Fibroblast of lung (primary cell): ENCODE measurements around the gene CRABP2. TPM values are rescaled to one million over a fixed set of nuclear protein-coding genes. Genes with fewer than 3 reads are reported as not detected.

Experiments
- DNase-seq, 2 donors: peaks; one replicate each; pipeline versions ENCODE4 v3.0.0 to v3.0.0-alpha.2; 2010; ENCODE audit warnings: low read depth in 2 of 2
- H2AFZ ChIP-seq: 2 replicates; pipeline ENCODE4 v1.5.1; 2012; ENCODE audit warnings: low read length, control low read depth, inconsistent platforms
- H3K27ac ChIP-seq: 2 replicates; pipeline ENCODE4 v1.5.1; 2011; ENCODE audit warnings: low read length, control low read depth; ENCODE audit not compliant: insufficient read depth
- H3K27me3 ChIP-seq: 2 replicates; pipeline ENCODE4 v1.5.1; 2011; ENCODE audit warnings: mild to moderate bottlenecking, low read length; ENCODE audit not compliant: control insufficient read depth, insufficient read depth
- H3K36me3 ChIP-seq: 2 replicates; pipeline ENCODE4 v1.5.1; 2011; ENCODE audit warnings: low read length; ENCODE audit not compliant: control insufficient read depth, insufficient read depth
- H3K4me1 ChIP-seq: 2 replicates; pipeline ENCODE4 v1.5.1; 2011; ENCODE audit warnings: low read length; ENCODE audit not compliant: control insufficient read depth, insufficient read depth; ENCODE audit errors: extremely low read depth
- H3K4me2 ChIP-seq: 2 replicates; pipeline ENCODE4 v1.5.1; 2011; ENCODE audit warnings: low read length, control low read depth; ENCODE audit not compliant: insufficient read depth; ENCODE audit errors: extremely low read depth
- H3K4me3 ChIP-seq, 4 experiments: fragments of 200-600 bp in 1 of 4; sonication (generic) in 1 of 4; replicated peaks in 1 of 4; 2 replicates each; pipeline ENCODE4 v1.5.1; 2011 to 2016; ENCODE audit warnings: low read length in 4 of 4, low read depth in 3 of 4, mild to moderate bottlenecking in 3 of 4, control low read depth in 2 of 4, inconsistent platforms in 1 of 4, mixed read lengths in 1 of 4; ENCODE audit not compliant: insufficient read depth in 1 of 4; ENCODE audit errors: control extremely low read depth in 1 of 4
- H3K79me2 ChIP-seq: 2 replicates; pipeline ENCODE4 v1.5.1; 2012; ENCODE audit warnings: mild to moderate bottlenecking, low read length, inconsistent platforms; ENCODE audit not compliant: control insufficient read depth, insufficient read depth
- H3K9ac ChIP-seq: 2 replicates; pipeline ENCODE4 v1.5.1; 2011; ENCODE audit warnings: mild to moderate bottlenecking, low read length, control low read depth; ENCODE audit not compliant: insufficient read depth
- H3K9me3 ChIP-seq: 2 replicates; pipeline ENCODE4 v1.5.1; 2012; ENCODE audit warnings: low read depth, low read length; ENCODE audit not compliant: control insufficient read depth, insufficient read depth
- H4K20me1 ChIP-seq: 2 replicates; pipeline ENCODE4 v1.5.1; 2011; ENCODE audit warnings: low read length; ENCODE audit not compliant: control insufficient read depth, insufficient read depth; ENCODE audit errors: extremely low read depth
- CTCF ChIP-seq, 2 donors: IDR thresholded peaks in 1 of 2; conservative IDR thresholded peaks in 1 of 2; 1 replicate in 1 of 2; 2 replicates in 1 of 2; pipeline ENCODE4 v1.5.1; 2011 to 2012; ENCODE audit warnings: low read length in 2 of 2, control low read depth in 1 of 2, inconsistent platforms in 1 of 2, low read depth in 1 of 2, mild to moderate bottlenecking in 1 of 2
- EZH2 ChIP-seq: IDR thresholded peaks from 2 replicates; pipeline ENCODE4 v1.5.1; 2012; ENCODE audit warnings: low read length, control low read depth, mild to moderate bottlenecking; ENCODE audit errors: missing control alignments
- polyA plus RNA-seq, 2 donors: library from polyadenylated mRNA; depleted of rRNA in 1 of 2; stranded (reverse) in 1 of 2; unstranded in 1 of 2; fragments of >200 nt; gene quantifications; 2 replicates each; pipeline ENCODE4 v1.2.1, GENCODE V29; 2011 to 2012; ENCODE audit warnings: missing spikeins in 1 of 2
- total RNA-seq: library from RNA; depleted of rRNA; stranded (reverse); fragments of >200 nt; gene quantifications from 2 replicates; pipeline ENCODE4 v1.2.1, GENCODE V29; 2014

Gene CRABP2
- total and polyA plus RNA-seq, 2 donors (not counting 1 experiment from before 2014, with no cell fraction given) = 48.9 to 70.4 TPM

- H4K20me1 ChIP-seq = no peaks in the 10 kb centered on the region
- TF ChIP-seq EZH2 (peak; percentile 78), CTCF (conservative IDR thresholded peaks at IDR 0.05 in 1 of 2, IDR thresholded peaks at IDR 0.05 in 1 of 2; ENCODE audit: low read depth in 1 of 2, low read length in 2 of 2) (peak; percentile 89 to 92)
- no peak overlapping the region for H3K27ac ChIP-seq
- H3K36me3 ChIP-seq = no peaks in the 10 kb centered on the region
- no peak overlapping the region for H3K9ac ChIP-seq
- no peaks in the 10 kb centered on the region for H3K79me2 ChIP-seq
- peaks cover 16% of the 10 kb centered on the region for H3K27me3 ChIP-seq
- H2AFZ ChIP-seq = no peak overlapping the region
- peaks cover 23% of the 10 kb centered on the region for H3K4me1 ChIP-seq
- DNase-seq = peak; percentile 30 to 58
- H3K4me3 ChIP-seq = peak overlapping the region in 3 of 4 experiments; percentile 18 to 47 (median 31)
- H3K9me3 ChIP-seq = no peaks in the 10 kb centered on the region
- H3K4me2 ChIP-seq = peak overlapping the region; percentile 89
Observed at GRCh38 chr1:156656806-156657740, 48.3 kb downstream of the CRABP2 start.

- H3K27ac ChIP-seq = no peak overlapping the region
- peaks cover 25% of the 10 kb centered on the region for H3K27me3 ChIP-seq
- H3K36me3 ChIP-seq = no peaks in the 10 kb centered on the region
- H3K4me2 ChIP-seq = no peak overlapping the region
- no peaks in the 10 kb centered on the region for H4K20me1 ChIP-seq
- no peak for DNase-seq
- H3K4me3 ChIP-seq = no peak overlapping the region
- no peak overlapping the region for H2AFZ ChIP-seq
- no peak overlapping the region for H3K9ac ChIP-seq
- no peaks in the 10 kb centered on the region for H3K79me2 ChIP-seq
- H3K4me1 ChIP-seq = peaks cover 14% of the 10 kb centered on the region
- H3K9me3 ChIP-seq = no peaks in the 10 kb centered on the region
- TF ChIP-seq EZH2 (no peak), CTCF (conservative IDR thresholded peaks at IDR 0.05 in 1 of 2, IDR thresholded peaks at IDR 0.05 in 1 of 2; ENCODE audit: low read depth in 1 of 2, low read length in 2 of 2) (no peak)
Observed at GRCh38 chr1:156655904-156656516, 49.4 kb downstream of the CRABP2 start.

- Histone ChIP-seq H3K4me1 (peaks cover 7% of the 10 kb centered on the region), H2AFZ (no peak overlapping the region), H3K27ac (no peak overlapping the region), H3K9me3 (no peaks in the 10 kb centered on the region), H3K79me2 (no peaks in the 10 kb centered on the region), H3K27me3 (peaks cover 30% of the 10 kb centered on the region), H3K9ac (no peak overlapping the region), H3K36me3 (no peaks in the 10 kb centered on the region), H4K20me1 (no peaks in the 10 kb centered on the region), H3K4me3 (no peak overlapping the region), H3K4me2 (no peak overlapping the region)
- DNase-seq = no peak
- TF ChIP-seq EZH2 (no peak), CTCF (conservative IDR thresholded peaks at IDR 0.05 in 1 of 2, IDR thresholded peaks at IDR 0.05 in 1 of 2; ENCODE audit: low read depth in 1 of 2, low read length in 2 of 2) (no peak)
Observed at GRCh38 chr1:156655151-156655903, 50.1 kb downstream of the CRABP2 start.
